GM12892 (cell line): ENCODE results near the gene HEBP1.

Experiments used
- POLR2A ChIP-seq: IDR thresholded peaks from 2 replicates; pipeline ENCODE4 v1.6.1; 2011; ENCODE audit warnings: low read depth, low read length, control low read depth
- POLR2AphosphoS5 ChIP-seq: IDR thresholded peaks from 2 replicates; pipeline ENCODE4 v1.6.1; 2011; ENCODE audit warnings: low read depth, low read length, control low read depth

GRCh38 chr12:12982331-12982730, 17.7 kb downstream of the HEBP1 start:
- TF ChIP-seq POLR2A (no peak), POLR2AphosphoS5 (no peak)
